H1 (cell line): ENCODE results near the gene SNTG2. TPM values are rescaled to one million over a fixed set of nuclear protein-coding genes. Genes with fewer than 3 reads are reported as not detected.

ENCODE experiments used
- CTCF ChIA-PET: fragments of 300-600 bp; sonication (Branson Sonifier 250); formaldehyde crosslinking; loops from one replicate; lab custom pipeline; 2021; ENCODE audit not compliant: partially characterized antibody; lab: Charles Lee
- POLR2A ChIA-PET: fragments of 300-600 bp; sonication (Branson Sonifier 250); formaldehyde crosslinking; loops from one replicate; lab custom pipeline; 2021; ENCODE audit warnings: inconsistent platforms; ENCODE audit not compliant: partially characterized antibody; lab: Charles Lee
- DNase-seq, 2 experiments: peaks; one replicate each; pipeline versions ENCODE4 v3.0.0 to v3.0.0-alpha.2; 2010 to 2022; ENCODE audit warnings: low spot score in 2 of 2, low read depth in 1 of 2, mixed read lengths in 1 of 2
- FAIRE-seq: peaks from 2 replicates; lab custom pipeline; 2011; peaks lifted over from hg19 to GRCh38; lab: Jason Lieb, UNC
- H2AFZ ChIP-seq: 2 replicates; pipeline ENCODE4 v1.8.1; 2012; ENCODE audit warnings: low read length, inconsistent platforms
- H2AK5ac ChIP-seq: 2 replicates; pipeline ENCODE4 v1.6.1; 2013; ENCODE audit warnings: low read depth, low read length
- H2BK120ac ChIP-seq: replicated peaks from 2 replicates; pipeline ENCODE3; 2013; ENCODE audit warnings: low read depth, low read length, inconsistent platforms
- H2BK12ac ChIP-seq: 2 replicates; pipeline ENCODE4 v1.6.1; 2013; ENCODE audit warnings: low read depth, low read length
- H2BK15ac ChIP-seq: 2 replicates; pipeline ENCODE4 v1.6.1; 2013; ENCODE audit warnings: low read length
- H2BK20ac ChIP-seq: 2 replicates; pipeline ENCODE4 v1.6.1; 2013; ENCODE audit warnings: low read length
- H2BK5ac ChIP-seq: 2 replicates; pipeline ENCODE4 v1.6.1; 2013; ENCODE audit warnings: low read depth, low read length
- H3K14ac ChIP-seq: 2 replicates; pipeline ENCODE4 v1.6.1; 2013; ENCODE audit warnings: inconsistent platforms; ENCODE audit not compliant: insufficient read length
- H3K18ac ChIP-seq: 2 replicates; pipeline ENCODE4 v1.6.1; 2013; ENCODE audit warnings: low read length; ENCODE audit errors: extremely low read depth
- H3K23ac ChIP-seq: 2 replicates; pipeline ENCODE4 v1.6.1; 2013; ENCODE audit warnings: inconsistent platforms; ENCODE audit not compliant: insufficient read length
- H3K23me2 ChIP-seq: 2 replicates; pipeline ENCODE4 v1.6.1; 2013; ENCODE audit warnings: low read depth, low read length
- H3K27ac ChIP-seq: 2 replicates; pipeline ENCODE4 v1.6.1; 2011; ENCODE audit warnings: low read depth, low read length, inconsistent platforms
- H3K27me3 ChIP-seq, 4 experiments: replicated peaks in 1 of 4; 1 replicate in 1 of 4; 2 replicates in 3 of 4; pipeline versions ENCODE4 v1.6.1 to v1.8.1; 2011 to 2013; ENCODE audit warnings: low read length in 3 of 4, mild to moderate bottlenecking in 3 of 4, inconsistent platforms in 2 of 4, mixed read lengths in 2 of 4, moderate library complexity in 1 of 4; ENCODE audit not compliant: control insufficient read depth in 3 of 4, insufficient read depth in 3 of 4; ENCODE audit errors: extremely low read depth in 1 of 4
- H3K36me3 ChIP-seq, 4 experiments: 2 replicates each; pipeline versions ENCODE4 v1.6.1 to v1.8.1; 2011 to 2013; ENCODE audit warnings: mild to moderate bottlenecking in 4 of 4, low read length in 3 of 4, moderate library complexity in 2 of 4, control low read depth in 1 of 4, inconsistent platforms in 1 of 4; ENCODE audit not compliant: insufficient read depth in 4 of 4, control insufficient read depth in 2 of 4
- H3K4ac ChIP-seq: replicated peaks from 2 replicates; pipeline ENCODE3; 2013; ENCODE audit warnings: low read length, low read depth, mixed read lengths, inconsistent platforms; ENCODE audit not compliant: insufficient read length
- H3K4me1 ChIP-seq, 4 experiments: replicated peaks in 1 of 4; 1 replicate in 1 of 4; 2 replicates in 3 of 4; pipeline versions ENCODE4 v1.6.1 to v1.8.1; 2011 to 2013; ENCODE audit warnings: low read length in 3 of 4, inconsistent platforms in 2 of 4, mixed read lengths in 1 of 4; ENCODE audit not compliant: insufficient read depth in 4 of 4, control insufficient read depth in 3 of 4
- H3K4me2 ChIP-seq, 2 experiments: 2 replicates each; pipeline versions ENCODE4 v1.6.1 to v1.8.1; 2011 to 2013; ENCODE audit warnings: low read depth in 2 of 2, low read length in 2 of 2, control low read depth in 1 of 2, inconsistent platforms in 1 of 2, mild to moderate bottlenecking in 1 of 2; ENCODE audit not compliant: insufficient read depth in 1 of 2
- H3K4me3 ChIP-seq, 4 experiments: fragments of 200-600, 300-600 bp in 1 of 4; sonication (generic), shearing (Covaris generic), sonication (Bioruptor Twin) in 1 of 4; 2 replicates each; pipeline versions ENCODE4 v1.5.1 to v1.8.1; 2011 to 2016; ENCODE audit warnings: low read length in 4 of 4, low read depth in 3 of 4, control low read depth in 2 of 4, inconsistent platforms in 2 of 4, mild to moderate bottlenecking in 2 of 4, mixed read lengths in 1 of 4, moderate library complexity in 1 of 4; ENCODE audit not compliant: insufficient read depth in 2 of 4; ENCODE audit errors: extremely low read depth in 1 of 4
- H3K56ac ChIP-seq: replicated peaks from 2 replicates; pipeline ENCODE3; 2013; ENCODE audit warnings: low read depth, mild to moderate bottlenecking, mixed read lengths, low read length, inconsistent platforms; ENCODE audit not compliant: insufficient read length
- H3K79me1 ChIP-seq: 2 replicates; pipeline ENCODE4 v1.6.1; 2013; ENCODE audit warnings: low read depth, low read length, control low read depth
- H3K79me2 ChIP-seq, 2 experiments: 2 replicates each; pipeline versions ENCODE4 v1.6.1 to v1.8.1; 2012 to 2013; ENCODE audit warnings: low read length in 2 of 2, mild to moderate bottlenecking in 2 of 2, inconsistent platforms in 1 of 2; ENCODE audit not compliant: insufficient read depth in 2 of 2, control insufficient read depth in 1 of 2
- H3K9ac ChIP-seq, 4 experiments: replicated peaks in 1 of 4; 1 replicate in 1 of 4; 2 replicates in 3 of 4; pipeline versions ENCODE4 v1.6.1 to v1.8.1; 2011 to 2013; ENCODE audit warnings: low read depth in 3 of 4, low read length in 3 of 4, control low read depth in 2 of 4, mild to moderate bottlenecking in 2 of 4, moderate library complexity in 2 of 4, inconsistent platforms in 1 of 4; ENCODE audit errors: extremely low read depth in 1 of 4
- H3K9me3 ChIP-seq, 2 experiments: 2 replicates each; pipeline versions ENCODE4 v1.6.1 to v1.8.1; 2012 to 2013; ENCODE audit warnings: mild to moderate bottlenecking in 2 of 2, moderate library complexity in 2 of 2, control low read depth in 1 of 2, inconsistent platforms in 1 of 2, low read depth in 1 of 2, low read length in 1 of 2, mixed read lengths in 1 of 2; ENCODE audit not compliant: insufficient read depth in 2 of 2
- H4K20me1 ChIP-seq, 2 experiments: replicated peaks in 1 of 2; 2 replicates each; pipeline versions ENCODE3 to v1.8.1; 2011 to 2013; ENCODE audit warnings: inconsistent platforms in 2 of 2, low read length in 2 of 2, mild to moderate bottlenecking in 1 of 2; ENCODE audit not compliant: insufficient read depth in 2 of 2, control insufficient read depth in 1 of 2
- H4K5ac ChIP-seq: 2 replicates; pipeline ENCODE4 v1.6.1; 2013; ENCODE audit warnings: low read length, low read depth, mixed read lengths, inconsistent platforms; ENCODE audit not compliant: insufficient read length
- H4K8ac ChIP-seq: 2 replicates; pipeline ENCODE4 v1.8.0; 2013; ENCODE audit warnings: mild to moderate bottlenecking, moderate library complexity, low read length, inconsistent platforms; ENCODE audit not compliant: insufficient read depth; ENCODE audit errors: extremely low read depth
- H4K91ac ChIP-seq: replicated peaks from 2 replicates; pipeline ENCODE3; 2013; ENCODE audit warnings: low read length, mixed read lengths, inconsistent platforms; ENCODE audit not compliant: insufficient read length
- BACH1 ChIP-seq: IDR thresholded peaks from 2 replicates; pipeline ENCODE4 v1.6.1; 2012; ENCODE audit warnings: low read length, improper control_type of control experiment
- CEBPB ChIP-seq: IDR thresholded peaks from 2 replicates; pipeline ENCODE4 v1.6.1; 2012; ENCODE audit warnings: low read depth, low read length
- CHD2 ChIP-seq: IDR thresholded peaks from 2 replicates; pipeline ENCODE4 v1.6.1; 2012; ENCODE audit warnings: low read length, improper control_type of control experiment
- NANOG ChIP-seq: IDR thresholded peaks from 2 replicates; pipeline ENCODE4 v1.6.1; 2011; ENCODE audit warnings: low read length, low read depth, mild to moderate bottlenecking, inconsistent platforms; ENCODE audit not compliant: insufficient read depth, poor library complexity, severe bottlenecking
- POLR2A ChIP-seq, 2 experiments: IDR thresholded peaks; 1 replicate in 1 of 2; 2 replicates in 1 of 2; pipeline ENCODE4 v1.6.1; 2011; ENCODE audit warnings: low read depth in 2 of 2, low read length in 2 of 2, mild to moderate bottlenecking in 2 of 2; ENCODE audit errors: control extremely low read depth in 1 of 2
- SAP30 ChIP-seq: fragments of 300-600 bp; sonication (generic); IDR thresholded peaks from 2 replicates; pipeline ENCODE4 v1.7.1; 2012; ENCODE audit warnings: low read length, moderate library complexity, mild to moderate bottlenecking, inconsistent platforms; ENCODE audit not compliant: insufficient read depth, insufficient replicate concordance
- TAF1 ChIP-seq: IDR thresholded peaks from 2 replicates; pipeline ENCODE4 v1.6.1; 2011; ENCODE audit warnings: mild to moderate bottlenecking, low read depth, low read length
- TAF7 ChIP-seq: optimal IDR thresholded peaks from 2 replicates; pipeline ENCODE3; 2011; ENCODE audit warnings: low read depth, mild to moderate bottlenecking, inconsistent platforms, low read length, moderate library complexity, borderline replicate concordance
- TBP ChIP-seq: IDR thresholded peaks from 2 replicates; pipeline ENCODE4 v1.6.1; 2011; ENCODE audit warnings: low read depth, low read length, improper control_type of control experiment
- ZNF274 ChIP-seq: IDR thresholded peaks from 2 replicates; pipeline ENCODE4 v1.7.0; 2012; ENCODE audit warnings: low read length, borderline replicate concordance; ENCODE audit errors: extremely low read depth
- WGBS, 2 experiments: shearing (Covaris generic) in 1 of 2; methylation state at CpG; one replicate each; pipeline versions ENCODE4 v1.1.6 to v1.1.7; 2013 to 2015; ENCODE audit warnings: low lambda C conversion rate in 2 of 2, mixed read lengths in 2 of 2, inconsistent platforms in 1 of 2, low coverage in 1 of 2, missing lambda C conversion rate in 1 of 2; ENCODE audit not compliant: insufficient replicate concordance in 2 of 2, insufficient coverage in 1 of 2, insufficient read length in 1 of 2; ENCODE audit errors: extremely low coverage in 1 of 2, missing lambda C conversion rate in 1 of 2; 5-methylcytosine and 5-hydroxymethylcytosine counted together
- polyA plus RNA-seq, 7 experiments: library from polyadenylated mRNA; depleted of rRNA in 3 of 7; stranded (reverse) in 5 of 7; unstranded in 2 of 7; fragments of >200 nt in 5 of 7; fragments of 200-250 nt in 2 of 7; gene quantifications; 1 replicate in 5 of 7; 2 replicates in 1 of 7; 4 replicates in 1 of 7; pipeline versions ENCODE4 v1.2.1 to v1.2.3, GENCODE V29; 2011 to 2013; ENCODE audit warnings: missing spikeins in 2 of 7, mixed read lengths in 2 of 7
- total RNA-seq: library from RNA; stranded (reverse); fragmentation: NEBNext Ultra II Directional; extraction: Animal tissue kit (Norgen Biotek cat#: 25700); gene quantifications from 2 replicates; pipeline ENCODE4 v1.2.1, GENCODE V29; 2021
- TF ChIP-seq, protein P1 (sequence below): IDR thresholded peaks from 2 replicates; pipeline ENCODE4 v1.6.1; 2012; ENCODE audit warnings: low read length, inconsistent platforms

SNTG2 gene
- total and polyA plus RNA-seq, 2 of the 8 experiments (the other 6 are each of a cell fraction or from before 2014, with no cell fraction given): 6.6 to 18.1 TPM

DNA sequence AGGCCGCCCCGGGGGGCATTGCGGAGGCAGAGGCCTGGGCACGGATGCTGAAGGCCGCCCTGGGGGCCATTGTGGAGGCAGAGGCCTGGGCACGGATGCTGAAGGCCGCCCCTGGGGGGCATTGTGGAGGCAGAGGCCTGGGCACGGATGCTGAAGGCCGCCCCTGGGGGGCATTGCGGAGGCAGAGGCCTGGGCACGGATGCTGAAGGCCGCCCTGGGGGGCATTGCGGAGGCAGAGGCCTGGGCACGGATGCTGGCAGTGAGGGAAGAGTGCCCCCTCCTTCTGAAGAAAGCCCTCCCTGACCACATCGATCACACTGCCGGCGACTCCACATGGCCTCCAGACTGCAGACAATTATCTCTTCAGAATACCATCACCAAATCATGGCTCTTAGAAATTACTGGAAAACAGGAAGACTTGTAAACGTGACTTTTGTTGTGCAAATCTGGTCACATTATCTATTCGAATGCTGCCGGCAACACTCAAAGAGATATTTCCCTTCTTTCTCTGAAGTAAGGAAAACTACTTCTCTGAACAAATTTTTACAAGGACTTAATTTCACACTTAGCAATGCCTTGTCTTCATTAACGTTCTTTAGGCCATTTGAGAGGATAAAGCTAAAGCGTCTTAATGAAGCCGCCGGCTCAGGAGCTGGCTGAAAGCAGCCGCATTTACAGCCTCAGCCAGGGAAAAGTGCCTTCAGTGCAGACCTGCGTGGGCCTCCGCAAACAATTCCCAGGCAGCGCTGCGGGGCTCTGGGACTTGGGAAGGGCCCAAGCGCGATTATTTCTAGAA lies 18.1 kb upstream of the SNTG2 start:
- no peaks in the 10 kb centered on the region for H3K79me1 ChIP-seq
- H3K4me3 ChIP-seq: no peak overlapping the region
- peak overlapping the region; percentile 75; the same call in 1 of the 2 replicates for H2BK5ac ChIP-seq
- peak overlapping the region; percentile 86 for H2BK120ac ChIP-seq
- 60% methylated on average over 23 of the region's 31 CpGs; no CpG with 5 or more reads in 1 of the 2 experiments for WGBS, 2 experiments
- H3K79me2 ChIP-seq: no peaks in the 10 kb centered on the region
- H3K9ac ChIP-seq: no peak overlapping the region
- H3K14ac ChIP-seq: no peak overlapping the region
- H3K18ac ChIP-seq: no peak overlapping the region; the same call in 1 of the 2 replicates
- FAIRE-seq (no peak), DNase-seq (peak in 1 of 2 experiments; percentile 35)
- H3K36me3 ChIP-seq: no peaks in the 10 kb centered on the region
- peak overlapping the region; percentile 22; the same call in 1 of the 2 replicates for H4K8ac ChIP-seq
- no peak overlapping the region for H2BK15ac ChIP-seq
- H3K27ac ChIP-seq: no peak overlapping the region
- peaks cover 0 to 2% (median 0%) of the 10 kb centered on the region in 4 experiments; a peak in 1 of 7 replicates for H3K27me3 ChIP-seq
- no peak overlapping the region for H3K56ac ChIP-seq
- H3K4ac ChIP-seq: no peak overlapping the region
- H2AK5ac ChIP-seq: no peak overlapping the region
- H4K5ac ChIP-seq: no peak overlapping the region
- ChIA-PET POLR2A (no interaction called here), CTCF (no interaction called here)
- H3K9me3 ChIP-seq: peaks cover 2 to 3% of the 10 kb centered on the region in 2 experiments; a peak in 1 of 4 replicates
- peak overlapping the region; percentile 96 for H4K91ac ChIP-seq
- H2BK20ac ChIP-seq: peak overlapping the region; percentile 86
- peak overlapping the region; percentile 75 for H2BK12ac ChIP-seq
- no peak overlapping the region for H2AFZ ChIP-seq
- H3K23ac ChIP-seq: no peak overlapping the region
- no peak overlapping the region; a peak in 1 of 4 replicates for H3K4me2 ChIP-seq
- no peaks in the 10 kb centered on the region for H4K20me1 ChIP-seq
- peaks cover 4 to 8% (median 5%) of the 10 kb centered on the region in 4 experiments; a peak in 4 of 7 replicates for H3K4me1 ChIP-seq
- no peaks in the 10 kb centered on the region for H3K23me2 ChIP-seq
- TF ChIP-seq ZNF274: no peak
- no peak for TF ChIP-seq BACH1
- TF ChIP-seq SAP30: no peak
- TF ChIP-seq, protein P1, sequence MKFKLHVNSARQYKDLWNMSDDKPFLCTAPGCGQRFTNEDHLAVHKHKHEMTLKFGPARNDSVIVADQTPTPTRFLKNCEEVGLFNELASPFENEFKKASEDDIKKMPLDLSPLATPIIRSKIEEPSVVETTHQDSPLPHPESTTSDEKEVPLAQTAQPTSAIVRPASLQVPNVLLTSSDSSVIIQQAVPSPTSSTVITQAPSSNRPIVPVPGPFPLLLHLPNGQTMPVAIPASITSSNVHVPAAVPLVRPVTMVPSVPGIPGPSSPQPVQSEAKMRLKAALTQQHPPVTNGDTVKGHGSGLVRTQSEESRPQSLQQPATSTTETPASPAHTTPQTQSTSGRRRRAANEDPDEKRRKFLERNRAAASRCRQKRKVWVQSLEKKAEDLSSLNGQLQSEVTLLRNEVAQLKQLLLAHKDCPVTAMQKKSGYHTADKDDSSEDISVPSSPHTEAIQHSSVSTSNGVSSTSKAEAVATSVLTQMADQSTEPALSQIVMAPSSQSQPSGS: no peak
- no peak for TF ChIP-seq TAF1
- no peak for TF ChIP-seq CHD2
- TF ChIP-seq NANOG: no peak
- TF ChIP-seq POLR2A (IDR thresholded peaks at IDR 0.05; ENCODE audit: control extremely low read depth in 1 of 2, low read depth in 2 of 2, low read length in 2 of 2): no peak
- no peak for TF ChIP-seq TAF7
- no peak for TF ChIP-seq TBP
- no peak for TF ChIP-seq CEBPB
